HEK293T (cell line): Measurements from ENCODE around the gene DPM1.

ENCODE experiments used
- BHLHE40 ChIP-seq: fragments of 450-650 bp; IDR thresholded peaks from 2 replicates; pipeline ENCODE4 v1.6.1; 2016; ENCODE audit warnings: mild to moderate bottlenecking, moderate library complexity, borderline replicate concordance
- CTBP1 ChIP-seq: fragments of 450-650 bp; IDR thresholded peaks from 2 replicates; pipeline ENCODE4 v1.6.1; 2016; ENCODE audit warnings: borderline replicate concordance
- ELF4 ChIP-seq: fragments of 450-650 bp; IDR thresholded peaks from 2 replicates; pipeline ENCODE4 v1.6.1; 2017; ENCODE audit warnings: antibody characterized with exemption
- FOXA1 ChIP-seq: fragments of 450-650 bp; IDR thresholded peaks from 2 replicates; pipeline ENCODE4 v1.6.1; 2016; ENCODE audit warnings: mild to moderate bottlenecking
- FOXM1 ChIP-seq: fragments of 450-650 bp; IDR thresholded peaks from 2 replicates; pipeline ENCODE4 v1.6.1; 2017; ENCODE audit warnings: mild to moderate bottlenecking, borderline replicate concordance
- HDGF ChIP-seq: fragments of 450-650 bp; IDR thresholded peaks from 2 replicates; pipeline ENCODE4 v1.6.1; 2017; ENCODE audit warnings: antibody characterized with exemption, borderline replicate concordance
- LEF1 ChIP-seq: fragments of 450-650 bp; IDR thresholded peaks from 2 replicates; pipeline ENCODE4 v1.6.1; 2017; ENCODE audit warnings: mild to moderate bottlenecking, borderline replicate concordance
- SP1 ChIP-seq: fragments of 450-650 bp; IDR thresholded peaks from 2 replicates; pipeline ENCODE4 v1.6.1; 2017
- TARDBP ChIP-seq: fragments of 450-650 bp; IDR thresholded peaks from 2 replicates; pipeline ENCODE4 v1.6.1; 2016

- no peak for TF ChIP-seq SP1
- no peak for TF ChIP-seq HDGF
- TF ChIP-seq BHLHE40, result no peak
- TF ChIP-seq ELF4, result no peak
- TF ChIP-seq LEF1, result no peak
- TF ChIP-seq TARDBP, result no peak
- no peak for TF ChIP-seq CTBP1
- no peak for TF ChIP-seq FOXA1
- TF ChIP-seq FOXM1, result 0 out of 2 replicates have a peak, but pooled peaks have one; percentile 6
Observed at GRCh38 chr20:50930976-50931305, 27.4 kb downstream of the DPM1 start.
